Measurements from ENCODE around the gene TJP2. TPM values are rescaled to one million over a fixed set of nuclear protein-coding genes. Genes with fewer than 3 reads are reported as not detected.

The TJP2 gene
- total RNA-seq, 1 donor from 2014 or later, result 45.7 TPM

DNA sequence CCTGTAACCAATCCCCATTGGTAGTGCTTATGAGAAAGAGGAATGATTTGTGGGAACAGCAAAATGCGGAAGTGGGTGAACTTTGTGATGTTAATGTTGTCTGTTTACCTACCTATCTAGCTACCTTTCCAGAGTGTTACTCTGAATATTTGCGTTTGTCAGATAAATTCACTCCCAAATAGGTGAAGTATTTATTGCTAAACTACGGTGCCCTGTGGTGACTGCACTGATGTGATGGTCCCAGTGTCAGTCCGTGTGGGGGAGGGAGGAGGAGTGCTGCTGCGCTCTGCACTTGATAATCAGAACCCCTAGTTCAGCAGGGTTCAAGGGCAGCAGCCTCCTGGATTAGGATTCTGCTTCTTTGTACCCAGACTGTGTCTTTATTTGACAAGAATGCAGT, 55.3 kb downstream of the TJP2 start:
- no peak for DNase-seq (ENCODE audit: low read depth in 2 of 2)

DNA sequence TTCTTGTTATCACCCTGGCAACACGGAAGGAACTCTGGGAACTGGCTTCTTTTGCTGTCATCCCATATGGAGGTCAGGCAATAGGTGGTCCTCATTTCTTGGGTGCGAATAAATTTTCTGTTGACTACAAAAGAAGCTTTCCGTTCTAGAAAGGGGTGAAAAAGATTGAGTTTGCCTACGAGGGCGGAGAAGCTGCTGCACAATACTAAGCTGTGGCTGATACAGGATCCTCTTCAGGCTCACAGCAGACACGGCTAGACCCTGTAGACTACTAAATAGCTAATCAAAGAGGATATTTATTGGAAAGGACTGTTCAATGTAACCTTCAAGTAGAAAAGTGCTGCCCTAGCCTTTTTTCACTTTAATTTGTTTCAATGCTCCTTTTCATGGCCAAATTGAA, 58.1 kb downstream of the TJP2 start:
- DNase-seq (ENCODE audit: low read depth in 2 of 2), result no peak

DNA sequence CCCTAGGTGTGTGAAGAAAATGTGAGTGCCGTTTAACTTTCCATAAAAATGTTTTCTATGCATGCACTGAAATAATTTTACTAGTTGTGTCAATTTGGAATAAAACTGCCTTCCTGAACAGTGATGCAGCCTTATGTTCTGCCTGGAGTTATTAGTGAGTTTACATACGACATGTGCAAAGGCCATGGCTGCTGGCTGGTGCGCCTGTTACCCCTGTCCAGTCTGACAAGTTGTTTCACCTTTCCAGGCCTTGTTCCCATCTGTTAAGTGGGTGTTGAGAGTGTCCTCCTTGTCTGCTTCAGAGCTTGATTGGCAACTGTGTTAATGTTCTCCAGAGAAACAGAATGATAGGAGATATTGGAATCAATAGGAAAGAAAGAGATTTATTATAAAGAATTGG, 60.6 kb downstream of the TJP2 start:
- DNase-seq (ENCODE audit: low read depth in 2 of 2), result no peak

DNA sequence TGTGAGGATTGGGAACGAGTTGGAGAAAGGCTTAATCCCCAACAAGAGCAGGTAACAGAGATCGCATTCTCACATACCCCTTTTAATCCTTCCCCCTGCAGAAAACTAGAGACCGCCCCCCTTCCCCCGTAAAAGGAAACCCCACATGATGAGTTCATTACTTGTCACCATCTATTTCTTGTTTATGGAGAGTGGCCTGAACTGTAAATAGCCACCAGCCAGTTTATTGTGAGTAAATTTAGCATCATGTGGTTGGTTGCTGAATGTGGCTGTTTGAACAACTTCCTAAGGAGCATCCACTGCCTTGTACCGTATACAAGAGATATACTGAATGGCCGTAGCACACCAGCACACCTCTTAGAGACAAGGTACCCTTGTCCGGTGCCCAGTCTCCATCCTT, 62.1 kb downstream of the TJP2 start:
- DNase-seq (ENCODE audit: low read depth in 2 of 2), result no peak

DNA sequence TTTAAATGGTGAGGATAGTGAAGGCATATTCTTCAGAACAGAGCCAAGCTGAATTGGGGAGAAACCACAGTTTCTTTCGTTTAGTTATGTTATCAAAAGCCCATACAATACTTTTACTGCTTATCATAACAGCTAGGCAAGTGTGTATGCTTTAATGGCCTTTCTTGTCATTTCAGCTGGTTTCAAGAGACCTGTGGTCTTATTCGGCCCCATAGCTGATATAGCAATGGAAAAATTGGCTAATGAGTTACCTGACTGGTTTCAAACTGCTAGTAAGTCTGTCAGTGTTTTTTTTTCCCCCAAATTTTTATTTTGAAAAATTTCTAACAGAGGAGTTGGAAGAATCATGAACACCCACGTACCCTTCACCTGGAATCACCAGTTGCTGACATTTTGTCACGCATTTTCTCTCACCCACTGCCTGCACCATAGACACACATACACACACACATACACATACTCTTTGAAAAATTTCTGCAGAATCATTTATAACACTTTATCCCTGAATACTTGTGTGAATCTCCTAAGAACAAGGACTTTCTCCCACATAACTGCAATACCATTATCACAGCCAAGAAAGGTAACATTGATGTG, 63.7 kb downstream of the TJP2 start:
- DNase-seq (ENCODE audit: low read depth in 2 of 2), result no peak

DNA sequence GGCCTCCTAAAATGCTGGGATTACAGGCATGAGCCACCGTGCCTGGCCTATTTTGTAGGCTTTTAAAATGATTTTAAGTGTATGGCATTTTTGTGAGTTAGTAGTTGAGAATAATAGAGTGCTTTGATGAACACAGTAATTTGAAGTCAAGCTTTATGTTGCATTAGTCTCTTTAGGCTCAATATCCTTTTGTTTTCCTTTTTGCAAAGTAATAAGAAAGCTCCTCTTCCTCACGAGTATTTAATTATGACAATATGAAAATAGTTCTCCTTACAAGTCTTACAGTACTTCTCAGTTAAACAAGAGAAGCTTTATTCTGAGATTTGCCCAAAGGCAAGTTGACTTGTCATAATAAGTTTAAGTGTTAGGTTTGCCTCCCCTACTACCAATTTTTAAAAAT, 69.0 kb downstream of the TJP2 start:
- no peak for DNase-seq (ENCODE audit: low read depth in 2 of 2)

DNA sequence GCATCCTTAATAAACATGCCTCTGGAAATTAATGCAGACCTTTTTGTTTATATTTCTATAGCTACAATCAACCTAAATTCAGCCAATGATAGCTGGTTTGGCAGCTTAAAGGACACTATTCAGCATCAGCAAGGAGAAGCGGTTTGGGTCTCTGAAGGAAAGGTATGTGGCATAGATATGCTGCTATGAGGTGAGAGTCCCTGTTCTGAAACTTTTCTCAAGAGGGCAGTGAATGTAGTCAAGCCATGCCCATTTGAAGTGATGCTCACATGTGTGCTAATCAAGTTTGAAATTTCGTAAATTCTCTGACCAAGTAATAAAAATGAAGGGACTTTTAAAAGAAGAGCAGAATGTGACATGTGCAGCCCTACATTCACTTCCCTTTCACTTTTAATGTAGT, 72.6 kb downstream of the TJP2 start:
- DNase-seq (ENCODE audit: low read depth in 2 of 2), result no peak

DNA sequence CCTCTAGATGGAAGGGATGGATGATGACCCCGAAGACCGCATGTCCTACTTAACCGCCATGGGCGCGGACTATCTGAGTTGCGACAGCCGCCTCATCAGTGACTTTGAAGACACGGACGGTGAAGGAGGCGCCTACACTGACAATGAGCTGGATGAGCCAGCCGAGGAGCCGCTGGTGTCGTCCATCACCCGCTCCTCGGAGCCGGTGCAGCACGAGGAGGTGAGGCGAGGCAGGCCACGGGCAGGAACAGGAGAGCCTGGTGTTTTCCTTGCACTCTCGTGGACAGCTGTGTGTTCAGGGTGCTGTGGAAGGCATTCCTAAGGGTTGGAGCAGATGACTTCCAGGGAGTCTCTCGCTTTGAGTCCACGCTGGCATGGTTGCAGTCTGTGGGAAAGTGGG, 73.9 kb downstream of the TJP2 start:
- DNase-seq (ENCODE audit: low read depth in 2 of 2), result no peak

DNA sequence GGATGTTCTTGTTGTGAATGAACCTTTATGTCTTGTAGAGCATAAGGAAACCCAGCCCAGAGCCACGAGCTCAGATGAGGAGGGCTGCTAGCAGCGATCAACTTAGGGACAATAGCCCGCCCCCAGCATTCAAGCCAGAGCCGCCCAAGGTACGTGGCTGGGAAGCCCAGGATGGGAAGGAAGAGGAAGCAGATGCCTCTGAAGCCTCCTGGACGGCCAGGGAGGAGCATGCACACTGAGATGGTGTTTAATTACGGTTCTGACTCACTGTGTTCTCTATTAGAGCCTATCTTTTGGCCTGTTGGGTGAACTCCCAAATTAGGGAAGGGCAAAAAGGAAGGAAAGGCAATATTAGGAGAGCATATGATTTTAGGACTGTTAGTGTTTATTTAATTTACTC, 75.3 kb downstream of the TJP2 start:
- peak in 1 of 2 donors; percentile 78 for DNase-seq (ENCODE audit: low read depth in 2 of 2)

DNA sequence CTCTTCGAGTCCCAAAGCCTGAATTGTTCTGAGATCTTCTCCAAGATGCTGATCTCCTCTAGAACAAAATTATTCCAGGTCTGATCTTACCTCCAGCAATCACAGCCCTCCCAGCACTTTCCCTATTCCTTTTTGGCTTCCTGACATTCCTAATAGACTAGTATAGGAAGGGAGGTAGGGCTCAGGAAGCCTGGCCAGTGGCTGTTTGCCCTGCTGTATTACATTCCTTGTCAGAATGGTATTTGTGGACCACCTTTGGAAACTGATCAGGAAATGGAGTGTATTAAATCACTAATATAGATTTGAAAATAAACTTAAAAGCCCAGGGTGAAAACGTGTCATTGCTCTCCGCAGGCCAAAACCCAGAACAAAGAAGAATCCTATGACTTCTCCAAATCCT, 76.6 kb downstream of the TJP2 start:
- DNase-seq (ENCODE audit: low read depth in 2 of 2), result peak; percentile 37 to 76

DNA sequence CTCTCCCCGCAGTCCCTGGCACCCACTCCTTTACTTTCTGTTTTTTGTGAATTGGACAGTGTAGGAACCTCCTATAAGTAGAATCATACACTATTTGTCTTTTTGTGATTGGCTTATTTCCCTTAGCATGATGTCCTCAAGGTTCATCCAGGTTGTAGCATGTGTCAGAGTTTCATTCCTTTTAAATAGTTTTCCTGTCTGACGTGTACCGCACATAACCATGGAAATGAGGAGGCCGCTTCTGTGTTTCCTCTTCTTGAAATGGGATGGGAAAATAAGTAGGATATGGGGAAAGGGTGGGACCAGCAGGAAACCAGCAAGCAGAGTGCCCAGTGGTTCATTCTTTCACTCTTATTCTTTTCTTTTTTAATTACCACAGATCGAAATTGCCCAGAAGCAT, 78.4 kb downstream of the TJP2 start:
- DNase-seq (ENCODE audit: low read depth in 2 of 2), result peak; percentile 36 to 80

DNA sequence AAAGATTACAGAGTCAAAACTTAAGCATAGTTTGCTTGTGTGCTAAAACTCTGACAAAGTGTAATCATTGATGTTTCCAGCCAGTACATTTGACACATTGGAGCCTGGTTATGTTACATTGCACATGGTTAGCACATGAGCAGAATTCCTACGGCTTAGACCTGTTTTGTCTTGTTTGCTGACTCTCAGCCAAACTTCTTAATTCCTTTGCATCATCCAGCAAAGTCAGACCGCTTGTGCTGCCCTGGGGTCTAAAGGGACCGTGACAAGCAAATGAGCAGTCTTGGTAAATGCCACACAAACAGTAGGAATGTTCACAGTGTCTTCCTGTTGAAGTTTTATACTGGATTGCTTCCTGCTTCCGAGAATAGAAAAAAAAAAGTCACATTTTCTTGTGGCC, 79.0 kb downstream of the TJP2 start:
- DNase-seq (ENCODE audit: low read depth in 2 of 2), result peak; percentile 20 to 47

DNA sequence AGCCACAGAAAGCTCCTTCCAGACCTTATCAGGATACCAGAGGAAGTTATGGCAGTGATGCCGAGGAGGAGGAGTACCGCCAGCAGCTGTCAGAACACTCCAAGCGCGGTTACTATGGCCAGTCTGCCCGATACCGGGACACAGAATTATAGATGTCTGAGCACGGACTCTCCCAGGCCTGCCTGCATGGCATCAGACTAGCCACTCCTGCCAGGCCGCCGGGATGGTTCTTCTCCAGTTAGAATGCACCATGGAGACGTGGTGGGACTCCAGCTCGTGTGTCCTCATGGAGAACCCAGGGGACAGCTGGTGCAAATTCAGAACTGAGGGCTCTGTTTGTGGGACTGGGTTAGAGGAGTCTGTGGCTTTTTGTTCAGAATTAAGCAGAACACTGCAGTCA, 80.1 kb downstream of the TJP2 start:
- DNase-seq (ENCODE audit: low read depth in 2 of 2), result no peak

DNA sequence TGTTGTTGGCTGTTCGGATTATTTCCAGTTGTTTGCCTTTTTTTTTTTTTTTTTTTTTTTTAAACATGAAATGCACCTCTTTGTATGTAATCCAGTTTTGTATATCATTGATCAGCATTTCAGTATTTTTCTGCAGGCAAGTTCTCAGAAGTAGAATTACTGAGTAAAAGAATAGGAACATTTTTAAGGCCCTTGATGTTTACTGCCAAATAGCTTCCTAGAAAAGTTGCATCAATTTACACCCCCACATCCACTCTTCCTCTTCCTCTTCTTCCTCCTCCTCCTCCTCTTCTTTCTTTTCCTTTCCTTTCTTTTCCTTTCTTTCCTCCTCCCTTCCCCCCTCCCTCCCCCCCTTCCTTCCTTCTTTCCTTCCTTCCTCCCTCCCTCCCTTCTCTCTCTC, 81.5 kb downstream of the TJP2 start:
- DNase-seq (ENCODE audit: low read depth in 2 of 2), result no peak

DNA sequence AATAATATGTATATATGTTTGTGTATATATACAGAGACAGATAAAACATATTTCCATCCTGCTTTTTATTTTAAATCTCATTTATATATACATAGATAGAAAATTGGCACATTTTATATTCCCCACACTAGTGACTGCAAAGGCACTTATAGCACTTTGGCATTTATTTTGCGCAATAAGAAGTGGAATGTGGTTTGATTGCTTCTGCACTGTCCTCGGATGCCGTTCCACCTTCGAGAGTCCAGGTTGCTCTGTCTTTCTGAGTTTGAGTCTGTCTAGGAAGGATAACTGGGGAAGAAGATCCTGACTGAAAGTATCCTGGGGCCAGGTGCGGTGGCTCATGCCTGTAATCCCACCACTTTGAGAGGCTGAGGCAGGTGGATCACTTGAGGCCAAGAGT, 84.5 kb downstream of the TJP2 start:
- no peak for DNase-seq (ENCODE audit: low read depth in 2 of 2)

DNA sequence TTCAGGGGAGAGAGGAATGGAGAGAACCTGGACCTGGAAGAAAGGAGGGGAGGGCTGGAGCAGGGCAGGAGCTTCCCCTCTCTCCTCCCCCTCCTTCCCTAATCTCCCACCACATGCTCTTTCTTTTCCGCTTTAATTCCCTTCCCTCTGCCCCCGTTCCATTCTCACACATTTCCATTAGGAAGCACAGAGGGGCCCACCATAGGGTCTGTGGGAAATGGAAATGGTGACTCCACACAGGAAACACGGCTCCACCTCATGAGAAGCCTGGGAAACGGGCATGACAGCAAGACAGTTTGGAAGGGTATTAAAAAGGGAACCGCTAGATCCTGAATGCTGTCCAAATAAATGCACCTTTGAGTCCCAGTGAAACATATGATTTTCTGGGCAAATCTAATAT, 86.1 kb downstream of the TJP2 start:
- DNase-seq (ENCODE audit: low read depth in 2 of 2), result peak; percentile 43 to 57

DNA sequence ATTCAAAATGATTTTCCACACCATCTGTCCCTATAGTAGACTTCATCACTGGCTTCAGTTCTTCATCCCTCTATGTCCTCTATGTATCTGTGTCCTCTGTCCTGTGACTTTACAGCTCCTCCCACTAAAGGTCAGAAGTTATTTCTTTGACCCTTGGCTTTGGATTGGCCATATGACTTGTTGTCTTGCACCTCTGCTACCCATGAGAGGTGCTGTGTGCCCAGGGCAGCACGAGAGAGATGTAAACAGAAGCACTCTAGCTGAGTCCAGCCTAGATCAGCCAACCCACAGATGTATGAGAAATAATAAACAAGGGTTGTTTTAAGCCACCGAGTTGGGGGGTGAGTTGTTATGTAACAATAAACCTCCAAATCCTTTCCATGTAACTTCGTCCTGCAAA, 87.6 kb downstream of the TJP2 start:
- no peak for DNase-seq (ENCODE audit: low read depth in 2 of 2)

DNA sequence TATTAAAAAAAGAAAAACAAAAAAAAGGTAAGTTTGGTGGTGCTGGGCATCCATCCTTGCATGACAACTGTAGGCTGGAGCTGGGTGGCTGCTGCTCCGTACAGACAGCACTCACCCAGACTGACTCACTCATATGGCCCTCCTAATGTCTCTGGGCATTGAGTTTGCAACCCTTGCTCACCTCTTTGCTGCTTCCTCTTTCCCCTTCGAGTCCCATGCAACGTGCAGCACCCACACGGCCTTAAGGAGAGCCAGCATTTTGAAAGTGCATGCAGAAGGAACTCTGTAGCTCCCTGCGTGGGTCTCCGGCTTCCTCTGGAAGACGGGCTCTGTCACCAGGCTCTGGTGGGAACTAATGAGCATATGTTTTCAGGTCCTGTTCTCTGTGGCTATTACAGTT, 90.4 kb downstream of the TJP2 start:
- no peak for DNase-seq (ENCODE audit: low read depth in 2 of 2)

DNA sequence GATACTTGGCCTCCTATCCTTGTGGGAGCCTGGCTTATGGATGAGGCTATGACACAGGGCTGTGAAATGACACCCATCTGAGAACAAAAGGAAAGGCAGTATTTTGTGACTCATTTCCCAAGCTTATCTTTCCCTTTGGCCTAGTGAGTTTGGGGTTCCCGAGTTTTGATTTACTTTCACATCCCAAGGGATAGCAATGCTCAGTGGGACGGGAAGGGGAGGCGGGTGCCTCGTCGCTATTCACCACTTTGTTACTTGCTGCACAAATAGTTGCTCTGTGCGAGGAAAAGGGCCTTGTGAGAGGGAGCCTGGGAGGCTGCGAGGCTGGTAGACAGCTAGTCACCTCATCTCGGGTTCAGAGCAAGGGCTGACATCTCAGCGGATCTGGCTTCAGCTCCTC, 91.8 kb downstream of the TJP2 start:
- DNase-seq (ENCODE audit: low read depth in 2 of 2), result peak in 1 of 2 donors; percentile 32

DNA sequence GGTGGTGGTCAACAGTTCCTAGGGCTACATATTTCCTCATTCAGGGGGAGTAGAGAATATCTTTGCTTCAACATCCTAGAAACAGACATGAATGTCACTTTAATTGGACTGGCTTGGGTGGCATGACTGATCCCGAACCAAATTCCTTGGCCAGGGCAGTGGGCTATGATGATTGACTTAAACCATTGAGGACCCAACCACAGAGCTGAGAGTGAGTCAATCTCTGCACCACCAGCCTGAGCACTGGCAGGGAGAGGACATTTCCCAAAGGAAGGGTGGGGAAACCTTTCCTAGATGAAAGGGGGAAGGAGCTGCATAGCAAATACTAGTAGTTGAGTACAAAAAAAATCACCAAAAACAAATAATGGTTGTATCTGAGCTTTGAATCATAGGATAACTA, 98.1 kb downstream of the TJP2 start:
- DNase-seq (ENCODE audit: low read depth in 2 of 2), result no peak

DNA sequence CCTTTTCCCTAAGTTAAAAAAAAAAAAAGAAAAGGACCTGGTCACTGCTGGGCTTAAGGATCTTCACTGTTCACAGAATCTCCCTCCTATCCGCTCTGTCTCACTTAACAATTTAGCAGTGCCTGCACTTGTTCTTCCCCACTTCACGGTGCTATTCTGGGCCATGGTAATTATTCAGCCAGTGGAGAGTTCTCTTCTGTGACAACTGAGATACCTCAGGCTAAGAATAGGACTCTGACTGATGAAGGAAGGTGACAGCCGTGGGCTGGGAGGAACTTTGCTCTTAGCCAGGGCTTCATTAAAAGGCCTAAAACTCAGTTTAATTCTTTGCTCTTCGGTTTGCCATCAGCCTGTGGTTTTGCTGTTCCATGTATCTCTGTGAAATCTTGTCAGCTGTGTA, 99.1 kb downstream of the TJP2 start:
- DNase-seq (ENCODE audit: low read depth in 2 of 2), result no peak

DNA sequence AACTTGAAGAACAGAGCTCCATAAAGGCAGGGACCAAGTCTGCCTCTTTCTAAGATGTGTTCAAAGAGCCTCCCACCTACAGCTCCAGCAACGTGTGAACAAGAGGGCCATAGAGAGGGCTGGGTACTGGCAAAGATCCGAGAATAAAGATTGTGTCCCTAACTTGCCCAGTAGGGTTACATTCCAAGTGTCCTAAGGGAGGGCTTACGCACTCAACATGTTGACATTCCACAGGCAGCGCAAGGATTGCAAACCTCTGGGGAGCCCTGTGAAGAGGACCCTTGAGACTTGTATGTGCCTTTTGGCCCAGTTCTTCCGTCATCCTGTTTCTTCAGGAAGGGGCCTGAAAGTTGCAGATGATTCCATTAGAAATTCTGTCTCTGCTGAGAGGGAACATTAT, 102.7 kb downstream of the TJP2 start:
- DNase-seq (ENCODE audit: low read depth in 2 of 2), result no peak

DNA sequence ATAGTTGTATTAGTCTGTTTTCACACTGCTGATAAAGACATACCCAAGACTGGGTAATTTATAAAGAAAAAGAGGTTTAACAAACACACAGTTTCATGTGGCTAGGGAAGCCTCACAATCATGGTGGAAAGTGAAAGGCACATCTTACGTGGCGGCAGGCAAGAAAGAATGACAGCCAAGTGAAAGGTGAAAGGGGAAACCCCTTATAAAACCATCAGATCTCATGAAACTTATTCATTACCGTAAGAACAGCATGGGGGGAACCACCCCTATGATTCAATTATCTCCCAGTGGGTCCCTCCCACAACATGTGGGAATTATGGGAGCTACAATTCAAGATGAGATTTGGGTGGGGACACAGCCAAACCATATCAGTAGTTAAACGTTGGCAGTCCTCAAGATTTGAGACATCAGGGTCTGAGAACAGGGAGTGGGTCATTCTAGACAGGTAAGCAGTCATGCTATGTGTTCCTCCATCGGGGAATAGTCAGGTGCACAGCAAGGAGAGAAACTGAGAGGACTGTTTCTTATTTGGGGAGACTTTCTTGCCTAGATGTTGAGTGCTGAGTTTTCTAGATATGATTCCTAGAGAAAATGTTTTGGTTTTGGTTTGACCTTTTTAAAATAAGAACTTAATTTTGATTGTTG, 105.1 kb downstream of the TJP2 start:
- DNase-seq (ENCODE audit: low read depth in 2 of 2), result no peak

DNA sequence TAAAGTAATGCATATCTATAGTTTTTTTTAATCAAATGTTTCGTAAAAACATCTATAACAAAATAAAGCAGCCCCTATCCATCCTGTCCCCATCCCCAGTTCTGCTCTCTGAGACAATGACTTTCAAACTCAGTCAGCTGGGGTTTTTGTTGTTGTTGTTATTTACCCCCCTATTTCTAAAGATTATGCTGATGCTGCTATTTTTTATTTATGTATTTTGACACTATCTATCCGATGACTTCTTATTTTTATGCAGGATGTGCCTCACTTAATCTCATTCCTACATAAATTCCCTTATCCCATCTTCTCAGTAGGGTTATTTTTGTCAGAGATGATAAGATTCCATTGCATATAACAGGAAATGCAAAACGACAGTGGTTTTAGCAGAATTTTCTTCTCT, 105.7 kb downstream of the TJP2 start:
- DNase-seq (ENCODE audit: low read depth in 2 of 2), result no peak

Measured in dermis microvascular lymphatic vessel endothelial cell (primary cell).